ENCODE data around the gene LMF1. TPM values are rescaled to one million over a fixed set of nuclear protein-coding genes. Genes with fewer than 3 reads are reported as not detected.

Gene LMF1
- total RNA-seq, 1 experiment from 2014 or later: 12.8 TPM

- no peaks in the 10 kb centered on the region for H3K27me3 ChIP-seq (ENCODE audit: insufficient read depth, low read length)
- TF ChIP-seq EZH2phosphoT487 (IDR thresholded peaks at IDR 0.05; ENCODE audit: borderline replicate concordance) (no peak), ZBTB33 (IDR thresholded peaks at IDR 0.05; ENCODE audit: extremely low read depth, insufficient replicate concordance, low read length) (no peak), EGR1 (IDR thresholded peaks at IDR 0.05; ENCODE audit: low read depth) (no peak), ELF1 (IDR thresholded peaks at IDR 0.05; ENCODE audit: borderline replicate concordance, low read depth) (no peak)
- POLR2A ChIA-PET: no interaction called here
- no peaks in the 10 kb centered on the region for H4K20me1 ChIP-seq (ENCODE audit: insufficient read depth)
- H3K79me2 ChIP-seq (ENCODE audit: insufficient read depth, low read length): no peaks in the 10 kb centered on the region
- no peak overlapping the region for H3K4me3 ChIP-seq (replicated peaks in 1 of 2; ENCODE audit: low read depth in 1 of 2, low read length in 2 of 2)
- CTCF ChIA-PET: no interaction called here
- no TSS peak for BruUV-seq (replicated peaks)
- H3K4me1 ChIP-seq (ENCODE audit: control insufficient read depth in 1 of 2, insufficient read depth in 2 of 2, low read length in 2 of 2): no peaks in the 10 kb centered on the region
- RAD21 ChIA-PET (ENCODE audit: low non-redundant PET in 1 of 2, low total read pairs in 2 of 2, uncharacterized antibody in 2 of 2, unreplicated experiment in 2 of 2): no interaction called here
- no peak overlapping the region for H3K9ac ChIP-seq (ENCODE audit: low read length)
- H3K4me2 ChIP-seq (ENCODE audit: low read length): no peak overlapping the region
- ATAC-seq (no peak), DNase-seq (ENCODE audit: low read depth, low spot score) (no peak)
- no peak overlapping the region for H3K27ac ChIP-seq (ENCODE audit: low read depth, low read length)
- no peaks in the 10 kb centered on the region for H3K36me3 ChIP-seq (ENCODE audit: control insufficient read depth in 1 of 2, insufficient read depth in 2 of 2, low read length in 2 of 2)
- H2AFZ ChIP-seq (ENCODE audit: low read depth, low read length, poor library complexity, severe bottlenecking): no peak overlapping the region
- H3K9me2 ChIP-seq (ENCODE audit: insufficient read depth): no peaks in the 10 kb centered on the region
- H3K9me3 ChIP-seq (ENCODE audit: control insufficient read depth in 1 of 2, insufficient read depth in 1 of 2, low read depth in 1 of 2, low read length in 2 of 2): peaks cover 0 to 4% of the 10 kb centered on the region in 2 experiments; a peak in 2 of 4 replicates
- intact Hi-C loops (cut with micrococcal nuclease): no loop called here
These were observed 32.0 kb downstream of the LMF1 start for GRCh38 chr16:938752-939151.

- Histone ChIP-seq H3K4me2 (ENCODE audit: low read length) (no peak overlapping the region), H3K4me1 (ENCODE audit: control insufficient read depth in 1 of 2, insufficient read depth in 2 of 2, low read length in 2 of 2) (no peaks in the 10 kb centered on the region), H3K9me2 (ENCODE audit: insufficient read depth) (no peaks in the 10 kb centered on the region), H3K9ac (ENCODE audit: low read length) (no peak overlapping the region), H3K27me3 (ENCODE audit: insufficient read depth, low read length) (no peaks in the 10 kb centered on the region), H3K27ac (ENCODE audit: low read depth, low read length) (no peak overlapping the region), H4K20me1 (ENCODE audit: insufficient read depth) (no peaks in the 10 kb centered on the region), H3K79me2 (ENCODE audit: insufficient read depth, low read length) (no peaks in the 10 kb centered on the region), H3K36me3 (ENCODE audit: control insufficient read depth in 1 of 2, insufficient read depth in 2 of 2, low read length in 2 of 2) (no peaks in the 10 kb centered on the region), H3K4me3 (replicated peaks in 1 of 2; ENCODE audit: low read depth in 1 of 2, low read length in 2 of 2) (no peak overlapping the region), H2AFZ (ENCODE audit: low read depth, low read length, poor library complexity, severe bottlenecking) (no peak overlapping the region), H3K9me3 (ENCODE audit: control insufficient read depth in 1 of 2, insufficient read depth in 1 of 2, low read depth in 1 of 2, low read length in 2 of 2) (peaks cover 0 to 4% of the 10 kb centered on the region in 2 experiments; a peak in 2 of 4 replicates)
- intact Hi-C loops (cut with micrococcal nuclease): no loop called here
- ChIA-PET CTCF (no interaction called here), POLR2A (no interaction called here), RAD21 (ENCODE audit: low non-redundant PET in 1 of 2, low total read pairs in 2 of 2, uncharacterized antibody in 2 of 2, unreplicated experiment in 2 of 2) (no interaction called here)
- no TSS peak for BruUV-seq (replicated peaks)
- ATAC-seq (no peak), DNase-seq (ENCODE audit: low read depth, low spot score) (no peak)
- no peak for TF ChIP-seq CBX3 (IDR thresholded peaks at IDR 0.05; ENCODE audit: low read depth)
- no peak for TF ChIP-seq CEBPB (IDR thresholded peaks at IDR 0.05; ENCODE audit: low read depth)
- no peak for TF ChIP-seq EZH2phosphoT487 (IDR thresholded peaks at IDR 0.05; ENCODE audit: borderline replicate concordance)
- TF ChIP-seq FOSL1 (IDR thresholded peaks at IDR 0.05; ENCODE audit: low read depth): no peak
- no peak for TF ChIP-seq REST (IDR thresholded peaks at IDR 0.05; ENCODE audit: low read depth)
- no peak for TF ChIP-seq ATF3 (IDR thresholded peaks at IDR 0.05)
- TF ChIP-seq POLR2A (IDR thresholded peaks at IDR 0.05; ENCODE audit: borderline replicate concordance, extremely low read depth, insufficient read depth, insufficient read length): no peak
- no peak for TF ChIP-seq ZFX (IDR thresholded peaks at IDR 0.05)
- no peak for TF ChIP-seq YY1 (IDR thresholded peaks at IDR 0.05; ENCODE audit: extremely low read depth, insufficient replicate concordance, low read depth, low read length)
These were observed 32.6 kb downstream of the LMF1 start for GRCh38 chr16:938136-938535.

Measured in HCT116 (cell line).